ENCODE results near the gene SECTM1.
"Not testable (repeated sequence)": the region's sequence is repeated elsewhere in the genome, so short reads cannot be mapped to it uniquely, and the experiment has no call there.

SECTM1 gene

GRCh38 chr17:82374626-82375331 is 41.2 kb upstream of the SECTM1 start:
- Histone ChIP-seq H3K9me3 (ENCODE audit: control insufficient read depth, low read length) (no peaks in the 10 kb centered on the region), H3K4me3 (ENCODE audit: low read depth, low read length) (no peak overlapping the region), H3K9ac (no peak overlapping the region), H3K27me3 (ENCODE audit: control insufficient read depth, insufficient read depth, low read length) (peaks cover 16% of the 10 kb centered on the region), H3K79me2 (no peaks in the 10 kb centered on the region), H3K4me2 (ENCODE audit: low read length) (no peak overlapping the region), H3K27ac (no peak overlapping the region), H2AFZ (no peak overlapping the region), H3K4me1 (peaks cover 6% of the 10 kb centered on the region), H3K36me3 (ENCODE audit: control insufficient read depth, insufficient read depth, low read length) (no peaks in the 10 kb centered on the region)
- no peak for TF ChIP-seq CTCF (IDR thresholded peaks at IDR 0.05)

- no peak overlapping the region for H3K9ac ChIP-seq
- no peak overlapping the region for H3K4me3 ChIP-seq (ENCODE audit: low read depth, low read length)
- no peaks in the 10 kb centered on the region for H3K79me2 ChIP-seq
- no peaks in the 10 kb centered on the region for H3K36me3 ChIP-seq (ENCODE audit: control insufficient read depth, insufficient read depth, low read length)
- no peaks in the 10 kb centered on the region for H3K9me3 ChIP-seq (ENCODE audit: control insufficient read depth, low read length)
- no peak for TF ChIP-seq CTCF (IDR thresholded peaks at IDR 0.05)
- no peak overlapping the region for H3K27ac ChIP-seq
- peaks cover 6% of the 10 kb centered on the region for H3K4me1 ChIP-seq
- H3K27me3 ChIP-seq (ENCODE audit: control insufficient read depth, insufficient read depth, low read length): peaks cover 16% of the 10 kb centered on the region
- no peak overlapping the region for H2AFZ ChIP-seq
- no peak overlapping the region for H3K4me2 ChIP-seq (ENCODE audit: low read length)
Measured at GRCh38 chr17:82373731-82374625, 40.4 kb upstream of the SECTM1 start.

- H3K36me3 ChIP-seq (ENCODE audit: control insufficient read depth, insufficient read depth, low read length); H3K4me3 ChIP-seq (ENCODE audit: low read depth, low read length); H2AFZ ChIP-seq; H3K9ac ChIP-seq; H3K79me2 ChIP-seq; H3K9me3 ChIP-seq (ENCODE audit: control insufficient read depth, low read length); H3K27ac ChIP-seq; H3K4me2 ChIP-seq (ENCODE audit: low read length); H3K4me1 ChIP-seq: not testable (repeated sequence)
- H3K27me3 ChIP-seq (ENCODE audit: control insufficient read depth, insufficient read depth, low read length): peaks cover 16% of the 10 kb centered on the region
Measured at GRCh38 chr17:82373072-82373452, 39.5 kb upstream of the SECTM1 start.

- Histone ChIP-seq H3K4me3 (ENCODE audit: low read depth, low read length) (no peak overlapping the region), H3K27me3 (ENCODE audit: control insufficient read depth, insufficient read depth, low read length) (peaks cover 16% of the 10 kb centered on the region), H3K9ac (no peak overlapping the region), H3K36me3 (ENCODE audit: control insufficient read depth, insufficient read depth, low read length) (no peaks in the 10 kb centered on the region), H3K4me2 (ENCODE audit: low read length) (no peak overlapping the region), H3K4me1 (peaks cover 6% of the 10 kb centered on the region), H2AFZ (no peak overlapping the region), H3K9me3 (ENCODE audit: control insufficient read depth, low read length) (no peaks in the 10 kb centered on the region), H3K27ac (no peak overlapping the region), H3K79me2 (no peaks in the 10 kb centered on the region)
- no peak for TF ChIP-seq CTCF (IDR thresholded peaks at IDR 0.05)
Measured at GRCh38 chr17:82372249-82373071, 38.9 kb upstream of the SECTM1 start.
